Activated CD8-positive, alpha-beta T cell treated with anti-CD3 and anti-CD28 coated beads for 36 hours (primary cell): ENCODE data around the gene NHLH2. TPM values are rescaled to one million over a fixed set of nuclear protein-coding genes. Genes with fewer than 3 reads are reported as not detected.
A peak's percentile ranks its signal among the peaks of the same experiment; 100 is the strongest.

ENCODE experiments used
- ATAC-seq: fragments of 200-7000 bp; cut with Tn5 transposase; one replicate; pipeline ENCODE4 v1.10.0; 2021; ENCODE audit warnings: mild to moderate bottlenecking, moderate library complexity
- CTCF ChIA-PET: fragments of 350-600 bp; sonication (Branson Sonifier 250); formaldehyde crosslinking; loops from one replicate; lab custom pipeline; 2021; ENCODE audit warnings: antibody characterized with exemption; lab: Charles Lee
- POLR2A ChIA-PET: fragments of 350-600 bp; sonication (Branson Sonifier 250); formaldehyde crosslinking; loops from one replicate; lab custom pipeline; 2021; ENCODE audit warnings: antibody characterized with exemption; lab: Charles Lee
- DNase-seq: peaks from one replicate; pipeline ENCODE4 v3.0.0-alpha.2; 2020
- H3K27ac Mint-ChIP-seq: one replicate; pipeline ENCODE4 v1.8.0; 2021; ENCODE audit warnings: mild to moderate bottlenecking, mixed read lengths
- H3K27me3 Mint-ChIP-seq: one replicate; pipeline ENCODE4 v1.8.0; 2021; ENCODE audit warnings: mixed read lengths
- H3K36me3 Mint-ChIP-seq: one replicate; pipeline ENCODE4 v1.8.0; 2021; ENCODE audit warnings: low read depth, mixed read lengths
- H3K4me1 Mint-ChIP-seq: one replicate; pipeline ENCODE4 v1.8.0; 2021; ENCODE audit warnings: low read depth, mixed read lengths
- H3K4me3 Mint-ChIP-seq: one replicate; pipeline ENCODE4 v1.8.0; 2021; ENCODE audit warnings: mild to moderate bottlenecking, moderate library complexity, mixed read lengths
- H3K9me3 Mint-ChIP-seq: one replicate; pipeline ENCODE4 v1.8.0; 2021; ENCODE audit warnings: mixed read lengths
- CTCF ChIP-seq: fragments of 200-600 bp; IDR thresholded peaks from one replicate; pipeline ENCODE4 v1.8.0; 2022; ENCODE audit warnings: antibody characterized with exemption, mild to moderate bottlenecking
- intact Hi-C: fragments of 100-400 bp; cut with micrococcal nuclease; formaldehyde crosslinking; loops from one replicate; pipeline ENCODE4 v1.10.0; 2022
- total RNA-seq, 2 experiments: library from RNA; stranded (reverse); gene quantifications; one replicate each; pipeline ENCODE4 v1.2.3, GENCODE V29; 2021

The NHLH2 gene
- total RNA-seq, 2 experiments from 2014 or later, result not detected

DNA sequence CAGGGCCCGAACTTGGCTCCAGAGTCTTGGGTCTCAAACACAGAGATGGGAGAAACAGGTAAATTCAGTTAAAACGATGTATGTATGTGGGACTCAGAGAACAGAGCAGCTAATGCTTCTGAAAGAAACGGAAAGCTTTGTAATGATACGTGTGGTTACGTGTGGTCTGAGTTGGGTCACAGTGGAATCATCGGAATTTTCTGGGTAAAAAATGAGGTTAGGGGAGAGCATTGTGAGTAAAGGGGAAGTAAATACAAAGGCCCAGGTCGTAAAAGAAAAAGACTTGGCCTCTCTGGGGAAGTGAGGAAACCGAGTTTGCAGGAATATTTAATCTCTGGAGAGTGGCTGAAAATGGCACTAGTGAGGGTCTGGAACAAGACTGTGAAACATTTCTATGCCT, 8.3 kb downstream of the NHLH2 start:
- H3K27me3 Mint-ChIP-seq, result peaks cover 50% of the 10 kb centered on the region
- CTCF ChIA-PET, result interaction anchor here (0.9 to 1.3 kb wide), 2 partner anchors 25 to 126 kb away, joined by 4 read pairs; no protein-coding TSS in a partner anchor
- no peak for TF ChIP-seq CTCF
- peaks cover 10% of the 10 kb centered on the region for H3K4me1 Mint-ChIP-seq
- no peak overlapping the region for H3K4me3 Mint-ChIP-seq
- H3K27ac Mint-ChIP-seq, result no peak overlapping the region
- H3K9me3 Mint-ChIP-seq, result no peaks in the 10 kb centered on the region
- intact Hi-C loops, result no loop called here
- POLR2A ChIA-PET, result no interaction called here
- ATAC-seq, result no peak
- H3K36me3 Mint-ChIP-seq, result no peaks in the 10 kb centered on the region
- no peak for DNase-seq

- Mint-ChIP-seq H3K36me3 (no peaks in the 10 kb centered on the region), H3K27ac (no peak overlapping the region), H3K27me3 (peaks cover 53% of the 10 kb centered on the region), H3K4me1 (peaks cover 10% of the 10 kb centered on the region), H3K9me3 (no peaks in the 10 kb centered on the region), H3K4me3 (no peak overlapping the region)
- DNase-seq (no peak), ATAC-seq (no peak)
- ChIA-PET CTCF (no interaction called here), POLR2A (no interaction called here)
- TF ChIP-seq CTCF, result no peak
- intact Hi-C loops, result no loop called here
These were observed 10.0 kb downstream of the NHLH2 start for GRCh38 chr1:115830963-115831362.

GRCh38 chr1:115829947-115830346, 11.0 kb downstream of the NHLH2 start:
- no peaks in the 10 kb centered on the region for H3K9me3 Mint-ChIP-seq
- peaks cover 52% of the 10 kb centered on the region for H3K27me3 Mint-ChIP-seq
- H3K4me3 Mint-ChIP-seq, result no peak overlapping the region
- ChIA-PET CTCF (no interaction called here), POLR2A (no interaction called here)
- no peak overlapping the region for H3K27ac Mint-ChIP-seq
- intact Hi-C loops, result no loop called here
- H3K36me3 Mint-ChIP-seq, result no peaks in the 10 kb centered on the region
- TF ChIP-seq CTCF, result no peak
- ATAC-seq (no peak), DNase-seq (no peak)
- H3K4me1 Mint-ChIP-seq, result peaks cover 10% of the 10 kb centered on the region

DNA sequence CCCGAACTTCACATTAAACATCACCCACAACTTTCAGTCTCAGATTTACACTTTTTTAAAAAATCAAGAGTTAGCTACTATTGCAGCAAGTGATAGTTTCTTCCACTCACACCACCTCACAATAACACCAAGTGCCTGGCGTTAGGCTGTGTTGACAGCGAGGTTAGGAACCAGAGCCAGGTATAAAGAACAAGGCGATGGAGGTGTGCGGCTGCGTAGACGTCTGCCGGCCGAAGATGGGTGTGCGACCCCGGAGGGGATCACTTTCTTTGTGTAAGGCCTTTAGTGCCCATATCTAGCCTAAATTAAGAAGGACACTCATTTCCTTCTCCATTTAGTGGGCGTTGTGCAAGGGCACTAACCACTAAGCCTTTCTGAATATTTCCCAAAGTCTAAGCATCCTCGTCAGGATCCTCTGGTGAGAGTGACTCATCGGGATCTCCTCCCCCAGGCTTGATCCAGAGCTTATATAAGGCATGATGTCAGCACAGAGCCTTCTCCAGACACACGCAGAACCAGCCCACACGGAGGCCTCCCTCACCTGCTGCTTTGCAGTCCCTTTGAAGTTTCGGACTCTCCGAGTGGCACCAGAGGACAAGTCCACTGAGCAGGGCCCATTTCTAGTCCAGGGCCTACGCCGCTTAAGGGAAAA, 11.8 kb downstream of the NHLH2 start:
- H3K36me3 Mint-ChIP-seq, result no peaks in the 10 kb centered on the region
- H3K27me3 Mint-ChIP-seq, result peaks cover 49% of the 10 kb centered on the region
- CTCF ChIA-PET, result interaction anchor here (1.0 kb wide), 1 partner anchor 122 kb away, joined by 3 read pairs; no protein-coding TSS in a partner anchor
- TF ChIP-seq CTCF, result no peak
- POLR2A ChIA-PET, result no interaction called here
- intact Hi-C loops, result no loop called here
- peak overlapping the region; percentile 47 for H3K4me3 Mint-ChIP-seq
- no peaks in the 10 kb centered on the region for H3K9me3 Mint-ChIP-seq
- peaks cover 10% of the 10 kb centered on the region for H3K4me1 Mint-ChIP-seq
- ATAC-seq (no peak), DNase-seq (no peak)
- no peak overlapping the region for H3K27ac Mint-ChIP-seq
